H9 (cell line): Measurements from ENCODE around the gene MTTP. TPM values are rescaled to one million over a fixed set of nuclear protein-coding genes. Genes with fewer than 3 reads are reported as not detected.

Experiments
- DNase-seq: peaks from one replicate; pipeline ENCODE4 v3.0.0-alpha.2; 2017
- H2AFZ ChIP-seq: one replicate; pipeline ENCODE4 v1.6.1; 2013; ENCODE audit warnings: mild to moderate bottlenecking, low read length, control low read depth, moderate library complexity
- H2AK5ac ChIP-seq: 2 replicates; pipeline ENCODE4 v1.6.1; 2013; ENCODE audit warnings: low read length, control low read depth, mixed read lengths; ENCODE audit not compliant: insufficient read length
- H2BK120ac ChIP-seq: one replicate; pipeline ENCODE4 v1.6.1; 2013; ENCODE audit warnings: low read depth, mild to moderate bottlenecking, low read length, control low read depth, inconsistent platforms; ENCODE audit not compliant: poor library complexity, severe bottlenecking
- H2BK12ac ChIP-seq: 2 replicates; pipeline ENCODE4 v1.6.1; 2013; ENCODE audit warnings: low read length, control low read depth, mixed read lengths, low read depth; ENCODE audit not compliant: insufficient read length
- H2BK15ac ChIP-seq: 2 replicates; pipeline ENCODE4 v1.6.1; 2013; ENCODE audit warnings: low read depth, low read length, control low read depth
- H2BK20ac ChIP-seq: one replicate; pipeline ENCODE4 v1.6.1; 2013; ENCODE audit warnings: low read depth, mild to moderate bottlenecking, low read length, control low read depth, inconsistent platforms; ENCODE audit not compliant: poor library complexity, severe bottlenecking
- H2BK5ac ChIP-seq: 2 replicates; pipeline ENCODE4 v1.6.1; 2013; ENCODE audit warnings: low read length, control low read depth, mixed read lengths; ENCODE audit not compliant: insufficient read length
- H3K14ac ChIP-seq: 2 replicates; pipeline ENCODE4 v1.6.1; 2013; ENCODE audit warnings: low read length, control low read depth; ENCODE audit not compliant: insufficient read depth
- H3K18ac ChIP-seq: 2 replicates; pipeline ENCODE4 v1.6.1; 2013; ENCODE audit warnings: low read depth, mild to moderate bottlenecking, mixed read lengths, low read length, control low read depth; ENCODE audit not compliant: insufficient read length
- H3K23ac ChIP-seq: 2 replicates; pipeline ENCODE4 v1.6.1; 2013; ENCODE audit warnings: low read length, control low read depth, mixed read lengths, low read depth; ENCODE audit not compliant: insufficient read length
- H3K23me2 ChIP-seq: 2 replicates; pipeline ENCODE4 v1.6.1; 2013; ENCODE audit warnings: low read depth, mild to moderate bottlenecking, mixed read lengths, low read length, control low read depth; ENCODE audit not compliant: insufficient read length, poor library complexity, severe bottlenecking
- H3K27ac ChIP-seq: 2 replicates; pipeline ENCODE4 v1.5.1; 2013; ENCODE audit warnings: low read length, control low read depth, mixed read lengths, low read depth; ENCODE audit not compliant: insufficient read length
- H3K27me3 ChIP-seq: 2 replicates; pipeline ENCODE4 v1.6.1; 2013; ENCODE audit warnings: low read length, control low read depth, inconsistent platforms; ENCODE audit not compliant: insufficient read depth
- H3K4ac ChIP-seq: 2 replicates; pipeline ENCODE4 v1.6.1; 2013; ENCODE audit warnings: low read depth, mild to moderate bottlenecking, control low read depth, inconsistent platforms, low read length, moderate library complexity
- H3K4me1 ChIP-seq: 2 replicates; pipeline ENCODE4 v1.6.1; 2013; ENCODE audit warnings: low read length, control low read depth, inconsistent platforms; ENCODE audit not compliant: insufficient read depth
- H3K4me2 ChIP-seq: 2 replicates; pipeline ENCODE4 v1.6.1; 2013; ENCODE audit warnings: low read length, control low read depth, mixed read lengths; ENCODE audit not compliant: insufficient read length, insufficient read depth
- H3K56ac ChIP-seq: 2 replicates; pipeline ENCODE4 v1.6.1; 2013; ENCODE audit warnings: low read depth, mild to moderate bottlenecking, mixed read lengths, low read length, control low read depth; ENCODE audit not compliant: insufficient read length
- H3K79me1 ChIP-seq: 2 replicates; pipeline ENCODE4 v1.6.1; 2013; ENCODE audit warnings: low read depth, mild to moderate bottlenecking, moderate library complexity, low read length, control low read depth, inconsistent platforms; ENCODE audit not compliant: insufficient read depth, poor library complexity, severe bottlenecking
- H3K79me2 ChIP-seq: 2 replicates; pipeline ENCODE4 v1.6.1; 2013; ENCODE audit warnings: low read length, control low read depth, inconsistent platforms; ENCODE audit not compliant: insufficient read depth
- H3K9ac ChIP-seq: 2 replicates; pipeline ENCODE4 v1.6.1; 2013; ENCODE audit warnings: low read length, control low read depth, mixed read lengths; ENCODE audit not compliant: insufficient read length; ENCODE audit errors: extremely low read depth
- H3K9me3 ChIP-seq: one replicate; pipeline ENCODE4 v1.6.1; 2013; ENCODE audit warnings: low read depth, low read length, inconsistent platforms; ENCODE audit not compliant: control insufficient read depth
- H3T11ph ChIP-seq: one replicate; pipeline ENCODE4 v1.6.1; 2013; ENCODE audit warnings: mild to moderate bottlenecking, low read length, control low read depth, inconsistent platforms
- H4K20me1 ChIP-seq: one replicate; pipeline ENCODE4 v1.6.1; 2013; ENCODE audit not compliant: control insufficient read depth, insufficient read length, insufficient read depth
- H4K5ac ChIP-seq: 2 replicates; pipeline ENCODE4 v1.6.1; 2013; ENCODE audit warnings: low read depth, mild to moderate bottlenecking, mixed read lengths, low read length, control low read depth; ENCODE audit not compliant: insufficient read length
- H4K8ac ChIP-seq: replicated peaks from 2 replicates; pipeline ENCODE4 v1.6.1; 2013; ENCODE audit warnings: low read length, control low read depth, mixed read lengths, low read depth; ENCODE audit not compliant: insufficient read length
- H4K91ac ChIP-seq: 2 replicates; pipeline ENCODE4 v1.6.1; 2013; ENCODE audit warnings: low read depth, mild to moderate bottlenecking, moderate library complexity, mixed read lengths, low read length, control low read depth; ENCODE audit not compliant: insufficient read length
- H3K27ac Mint-ChIP-seq, 3 experiments: 2 replicates in 2 of 3; 3 replicates in 1 of 3; pipeline ENCODE4 v1.8.0; 2020 to 2021; ENCODE audit warnings: mixed read lengths in 3 of 3, mild to moderate bottlenecking in 1 of 3, moderate library complexity in 1 of 3
- H3K27me3 Mint-ChIP-seq: 2 replicates; pipeline ENCODE4 v1.8.0; 2021; ENCODE audit warnings: low read depth, mild to moderate bottlenecking, moderate library complexity, mixed read lengths
- H3K36me3 Mint-ChIP-seq, 3 experiments: 2 replicates in 2 of 3; 3 replicates in 1 of 3; pipeline ENCODE4 v1.8.0; 2020 to 2021; ENCODE audit warnings: low read depth in 3 of 3, mixed read lengths in 3 of 3; ENCODE audit not compliant: insufficient read depth in 1 of 3
- H3K4me1 Mint-ChIP-seq, 2 experiments: 2 replicates each; pipeline ENCODE4 v1.8.0; 2020; ENCODE audit warnings: mixed read lengths in 2 of 2
- H3K4me3 Mint-ChIP-seq, 2 experiments: 2 replicates in 1 of 2; 3 replicates in 1 of 2; pipeline ENCODE4 v1.8.0; 2020 to 2021; ENCODE audit warnings: mild to moderate bottlenecking in 2 of 2, mixed read lengths in 2 of 2, moderate library complexity in 1 of 2
- H3K9me3 Mint-ChIP-seq, 2 experiments: 2 replicates in 1 of 2; 3 replicates in 1 of 2; pipeline ENCODE4 v1.8.0; 2020; ENCODE audit warnings: mild to moderate bottlenecking in 2 of 2, mixed read lengths in 2 of 2, moderate library complexity in 1 of 2
- CTCF ChIP-seq: fragments of 200-600 bp; sonication (generic); conservative IDR thresholded peaks from 3 replicates; pipeline ENCODE4 v1.8.0; 2021; ENCODE audit warnings: antibody characterized with exemption, mild to moderate bottlenecking
- WGBS: extraction: QIAGEN DNeasy Blood & Tissue Kit; methylation state at CpG from one replicate; pipeline ENCODE4 v1.1.7; 2013; ENCODE audit warnings: missing lambda C conversion rate, low lambda C conversion rate, mixed read lengths; ENCODE audit not compliant: insufficient read length; ENCODE audit errors: extremely low coverage; 5-methylcytosine and 5-hydroxymethylcytosine counted together
- total RNA-seq: library from RNA; stranded (reverse); gene quantifications from 2 replicates; pipeline ENCODE4 v1.2.1, GENCODE V29; 2021

Gene MTTP
- total RNA-seq, 1 experiment from 2014 or later: 0.46 TPM

- no peak for DNase-seq
- H4K20me1 ChIP-seq: no peaks in the 10 kb centered on the region
- H3K4me2 ChIP-seq: no peak overlapping the region
- H4K91ac ChIP-seq: no peak overlapping the region
- no peak for TF ChIP-seq CTCF
- H2BK120ac ChIP-seq: no peak overlapping the region
- no peak overlapping the region for H2BK5ac ChIP-seq
- no peak overlapping the region for H3K18ac ChIP-seq
- peaks cover 34% of the 10 kb centered on the region for H3K27me3 Mint-ChIP-seq
- no peak overlapping the region for H3K23ac ChIP-seq
- H3K9me3 ChIP-seq: no peaks in the 10 kb centered on the region
- H3K4me1 Mint-ChIP-seq: peaks cover 36 to 44% of the 10 kb centered on the region in 2 experiments
- peaks cover 3% of the 10 kb centered on the region; the same call in 1 of the 2 replicates for H3K4me1 ChIP-seq
- H3K79me2 ChIP-seq: no peaks in the 10 kb centered on the region
- H3T11ph ChIP-seq: no peak overlapping the region
- no peak overlapping the region for H3K56ac ChIP-seq
- no peaks in the 10 kb centered on the region for H3K79me1 ChIP-seq
- H3K27me3 ChIP-seq: no peaks in the 10 kb centered on the region; the same call in 1 of the 2 replicates
- no peak overlapping the region for H3K4me3 Mint-ChIP-seq
- H3K9me3 Mint-ChIP-seq: no peaks in the 10 kb centered on the region; a peak in 2 of 5 replicates
- no peak overlapping the region for H4K8ac ChIP-seq
- H3K27ac ChIP-seq: no peak overlapping the region
- H2AK5ac ChIP-seq: no peak overlapping the region
- no peak overlapping the region for H3K4ac ChIP-seq
- H2BK15ac ChIP-seq: no peak overlapping the region
- no peak overlapping the region for H3K27ac Mint-ChIP-seq
- no peaks in the 10 kb centered on the region for H3K36me3 Mint-ChIP-seq
- no peak overlapping the region for H4K5ac ChIP-seq
- no peak overlapping the region for H3K9ac ChIP-seq
- no peak overlapping the region for H2BK20ac ChIP-seq
- H3K23me2 ChIP-seq: no peaks in the 10 kb centered on the region
- no CpG with 5 or more reads among the region's 2 CpGs for WGBS
- no peak overlapping the region for H3K14ac ChIP-seq
- H2BK12ac ChIP-seq: no peak overlapping the region
- H2AFZ ChIP-seq: no peak overlapping the region
Observed at GRCh38 chr4:99640676-99641075, 66.1 kb downstream of the MTTP start.
